ENCODE data around the gene PPP2R5A.
A peak's percentile ranks its signal among the peaks of the same experiment; 100 is the strongest.

The PPP2R5A gene

DNA sequence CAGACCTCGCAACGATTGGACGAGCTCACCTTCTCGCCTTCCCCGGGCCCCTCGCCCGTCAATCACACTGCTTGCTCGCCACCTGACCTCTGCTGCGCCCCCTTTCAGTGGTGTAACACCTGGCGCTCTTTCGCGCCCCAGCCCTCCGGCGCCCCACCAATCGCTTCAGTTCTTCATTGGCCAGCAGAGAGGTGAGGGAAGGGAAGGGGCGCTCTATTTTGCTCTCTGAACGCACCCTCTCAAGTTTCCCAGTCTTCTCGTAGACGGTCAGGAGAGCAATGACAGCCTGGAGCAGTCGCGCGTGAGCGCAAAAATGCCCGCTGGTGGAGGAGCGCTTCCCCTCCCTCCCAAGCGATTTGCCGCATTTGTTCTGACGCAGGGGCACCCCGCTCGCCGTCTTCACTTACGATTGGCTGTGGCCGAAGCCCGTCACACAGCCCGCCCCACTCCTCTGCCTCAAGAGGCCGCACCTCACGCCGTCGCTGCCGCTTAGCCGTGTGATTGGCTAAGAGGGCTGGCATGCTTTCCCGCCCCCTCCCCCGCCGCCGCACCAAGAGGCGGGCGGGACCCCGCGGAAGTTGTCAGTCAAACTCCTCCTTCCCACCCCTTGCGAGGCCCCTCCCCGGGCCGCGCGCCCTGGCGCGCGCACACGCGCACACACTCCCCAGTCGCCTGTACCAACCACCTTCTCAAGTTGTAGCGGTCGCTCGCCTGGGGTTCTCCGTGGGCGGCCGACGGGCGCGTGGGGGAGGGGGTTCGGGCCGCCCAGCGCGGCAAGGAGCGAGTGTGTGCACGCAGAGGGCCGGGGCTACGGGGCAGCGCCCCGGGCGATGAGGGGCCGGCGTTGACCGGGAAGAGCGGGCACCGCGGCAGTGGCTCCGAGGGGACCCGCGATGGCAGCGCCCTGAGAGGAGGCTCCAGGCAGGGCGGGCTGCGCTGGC lies at the start of gene PPP2R5A:
Gene PPP2R5A (plus strand): TSS at position 667 of the 941 bp plus-strand sequence. CDS start 701 bp downstream, outside the sequence.
- CTCF ChIA-PET: interaction anchor here (1.9 kb wide), 1 partner anchor 171 kb away, joined by 6 read pairs; no protein-coding TSS in a partner anchor
- H3K27ac ChIP-seq: peak within 1 kb of the TSS; percentile 97
- POLR2A ChIA-PET (ENCODE audit: low non-redundant PET): no interaction called here

DNA sequence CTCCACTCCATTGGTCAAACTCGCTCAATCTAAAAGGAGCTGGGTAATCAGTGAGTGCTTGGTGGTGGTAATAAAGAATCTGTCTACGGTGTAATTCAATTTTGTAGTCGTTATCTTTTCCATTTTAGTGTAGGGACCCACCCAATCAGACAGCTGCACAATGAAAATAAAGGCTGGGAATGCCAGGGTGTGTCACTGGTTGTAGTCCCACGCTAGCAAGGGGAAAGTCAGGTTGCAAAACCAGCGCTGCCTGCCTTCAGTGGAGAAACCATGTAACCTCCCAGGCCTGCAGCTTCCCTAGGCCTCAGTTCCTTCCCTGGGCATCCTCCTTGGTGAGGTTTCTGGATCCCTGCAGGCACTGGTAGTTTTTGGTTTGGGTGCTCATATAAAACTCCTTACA lies 49.4 kb upstream of the PPP2R5A start:
- no peak overlapping the region for H3K27ac ChIP-seq
- TF ChIP-seq, protein P1, sequence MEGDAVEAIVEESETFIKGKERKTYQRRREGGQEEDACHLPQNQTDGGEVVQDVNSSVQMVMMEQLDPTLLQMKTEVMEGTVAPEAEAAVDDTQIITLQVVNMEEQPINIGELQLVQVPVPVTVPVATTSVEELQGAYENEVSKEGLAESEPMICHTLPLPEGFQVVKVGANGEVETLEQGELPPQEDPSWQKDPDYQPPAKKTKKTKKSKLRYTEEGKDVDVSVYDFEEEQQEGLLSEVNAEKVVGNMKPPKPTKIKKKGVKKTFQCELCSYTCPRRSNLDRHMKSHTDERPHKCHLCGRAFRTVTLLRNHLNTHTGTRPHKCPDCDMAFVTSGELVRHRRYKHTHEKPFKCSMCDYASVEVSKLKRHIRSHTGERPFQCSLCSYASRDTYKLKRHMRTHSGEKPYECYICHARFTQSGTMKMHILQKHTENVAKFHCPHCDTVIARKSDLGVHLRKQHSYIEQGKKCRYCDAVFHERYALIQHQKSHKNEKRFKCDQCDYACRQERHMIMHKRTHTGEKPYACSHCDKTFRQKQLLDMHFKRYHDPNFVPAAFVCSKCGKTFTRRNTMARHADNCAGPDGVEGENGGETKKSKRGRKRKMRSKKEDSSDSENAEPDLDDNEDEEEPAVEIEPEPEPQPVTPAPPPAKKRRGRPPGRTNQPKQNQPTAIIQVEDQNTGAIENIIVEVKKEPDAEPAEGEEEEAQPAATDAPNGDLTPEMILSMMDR (conservative IDR thresholded peaks at IDR 0.05; ENCODE audit: low read depth): no peak
- ChIA-PET CTCF (no interaction called here), POLR2A (ENCODE audit: low non-redundant PET) (no interaction called here)
- DNase-seq (ENCODE audit: low spot score): no peak

More for the DNA sequence above, at the start of gene PPP2R5A:
- peak; percentile 98 for DNase-seq (ENCODE audit: low spot score)
- TF ChIP-seq, protein P1 (conservative IDR thresholded peaks at IDR 0.05; ENCODE audit: low read depth): peak; percentile 20; the same call in 1 of the 2 replicates

DNA sequence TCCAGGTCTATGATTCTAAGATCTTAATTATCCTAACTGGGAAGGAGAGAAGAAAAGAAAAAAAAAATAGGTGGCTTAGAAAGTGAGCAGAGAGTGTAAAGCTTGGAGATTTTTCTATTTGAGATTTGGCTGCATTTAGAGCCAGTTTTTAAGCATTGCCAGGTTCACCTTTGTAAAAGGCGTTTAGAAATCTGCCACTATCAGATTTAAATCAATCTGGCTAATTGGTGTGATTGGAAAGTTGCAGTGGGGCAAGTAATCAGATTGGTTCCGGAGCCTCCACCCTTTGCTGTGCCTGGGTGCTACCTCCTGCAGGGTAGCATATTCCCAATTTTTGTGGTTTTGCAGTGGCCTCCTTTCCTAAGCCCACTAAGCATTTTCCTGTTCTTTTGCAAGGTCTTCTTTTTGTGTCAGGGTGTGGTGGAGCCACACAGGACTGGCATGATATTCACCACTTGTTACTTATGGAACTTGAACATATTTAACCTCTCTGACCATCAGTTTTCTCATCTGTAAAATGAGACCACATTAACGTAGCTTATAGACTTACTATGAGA lies 48.5 kb upstream of the PPP2R5A start:
- ChIA-PET CTCF (interaction anchor here (0.7 kb wide), 1 partner anchor 57 kb away, joined by 5 read pairs; no protein-coding TSS in a partner anchor), POLR2A (ENCODE audit: low non-redundant PET) (no interaction called here)
- H3K27ac ChIP-seq: no peak overlapping the region
- DNase-seq (ENCODE audit: low spot score): no peak
- TF ChIP-seq, protein P1 (conservative IDR thresholded peaks at IDR 0.05; ENCODE audit: low read depth): no peak

DNA sequence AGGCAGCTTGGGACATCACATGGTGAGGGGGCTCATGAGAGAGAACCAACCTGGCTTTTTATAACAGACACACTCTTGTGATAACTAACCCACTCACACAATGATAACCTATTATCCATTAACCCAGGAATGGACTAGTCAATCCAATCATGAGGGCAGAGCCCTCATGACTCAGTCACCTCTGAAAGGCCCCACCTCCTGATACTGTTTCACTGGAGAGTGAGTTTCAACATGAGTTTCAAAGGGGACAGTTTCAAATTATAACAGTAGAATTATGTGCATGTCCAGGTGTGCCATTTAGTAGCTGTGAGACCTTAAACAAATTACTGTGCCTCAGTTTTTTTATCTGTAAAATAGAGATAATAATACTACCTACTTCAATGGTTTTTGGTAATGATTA lies 47.6 kb upstream of the PPP2R5A start:
- H3K27ac ChIP-seq: no peak overlapping the region
- CTCF ChIA-PET: no interaction called here
- POLR2A ChIA-PET (ENCODE audit: low non-redundant PET): no interaction called here
- TF ChIP-seq, protein P1 (conservative IDR thresholded peaks at IDR 0.05; ENCODE audit: low read depth): no peak
- peak; percentile 41 for DNase-seq (ENCODE audit: low spot score)

DNA sequence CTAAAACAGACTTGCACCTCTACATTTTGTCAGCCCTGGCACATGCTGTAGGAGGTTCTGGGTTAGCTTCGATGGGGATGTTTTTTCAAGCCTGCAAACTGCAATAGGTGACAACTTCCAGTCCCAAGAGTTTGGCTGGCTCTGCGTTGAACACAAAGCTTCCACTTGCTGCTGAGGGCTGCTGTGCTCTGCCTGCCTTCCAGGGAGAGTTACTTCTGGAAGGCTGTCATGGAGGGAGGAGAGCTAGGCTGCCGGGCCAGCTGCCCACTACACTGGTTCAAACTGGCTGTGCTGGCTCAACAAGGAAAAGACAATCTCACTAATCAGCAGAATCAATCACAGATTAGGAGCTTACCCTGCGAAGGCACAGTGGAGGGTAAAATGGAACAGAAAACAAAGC lies 46.7 kb upstream of the PPP2R5A start:
- CTCF ChIA-PET: no interaction called here
- no peak for DNase-seq (ENCODE audit: low spot score)
- POLR2A ChIA-PET (ENCODE audit: low non-redundant PET): no interaction called here

DNA sequence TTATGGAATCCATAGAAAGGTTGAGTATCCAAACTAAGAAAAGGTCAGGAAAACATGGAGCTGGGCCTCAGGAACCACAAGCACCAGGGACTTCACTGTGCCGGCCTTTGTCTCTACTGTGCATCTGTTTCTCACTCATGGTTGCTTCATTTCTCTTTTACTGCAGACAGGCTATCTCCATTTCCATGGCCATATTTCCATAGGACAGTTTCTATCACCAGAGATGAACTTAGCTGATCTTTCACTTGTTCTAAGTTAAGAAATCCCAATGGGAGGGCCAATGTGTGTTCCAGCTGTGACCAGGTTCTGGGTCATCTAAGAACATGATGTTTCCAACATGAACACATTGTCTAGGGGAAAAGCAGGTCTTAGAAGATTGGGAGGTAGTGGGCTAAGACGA lies 43.7 kb upstream of the PPP2R5A start:
- no peak for DNase-seq (ENCODE audit: low spot score)
- no peak overlapping the region for H3K27ac ChIP-seq
- TF ChIP-seq, protein P1 (conservative IDR thresholded peaks at IDR 0.05; ENCODE audit: low read depth): no peak
- CTCF ChIA-PET: no interaction called here
- POLR2A ChIA-PET (ENCODE audit: low non-redundant PET): no interaction called here

More for the DNA sequence above, 46.7 kb upstream of the PPP2R5A start:
- no peak overlapping the region for H3K27ac ChIP-seq
- TF ChIP-seq, protein P1 (conservative IDR thresholded peaks at IDR 0.05; ENCODE audit: low read depth): no peak
